ENCODE measurements around the gene SEMA3C. TPM values are rescaled to one million over a fixed set of nuclear protein-coding genes. Genes with fewer than 3 reads are reported as not detected.

SEMA3C gene
- polyA plus RNA-seq, 1 donor from 2014 or later = 386 TPM

DNA sequence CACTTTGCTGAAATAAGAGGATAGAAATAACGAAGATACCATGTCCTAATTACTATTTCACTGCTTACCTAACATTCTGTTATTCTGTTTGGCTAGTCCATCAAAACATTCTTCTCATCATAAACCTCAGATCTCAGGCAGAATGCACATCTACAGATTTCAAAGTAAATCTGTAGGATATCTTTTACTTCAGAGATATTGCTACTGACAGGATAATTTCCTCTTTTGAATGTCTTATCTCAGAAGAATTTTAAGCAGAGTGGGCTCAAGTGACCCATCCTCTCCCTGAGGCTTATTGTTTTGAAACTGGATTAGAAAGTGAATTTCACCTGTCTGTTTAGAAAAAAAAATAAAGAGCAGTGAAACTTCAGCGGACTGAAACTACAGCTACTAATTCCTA lies 83.6 kb downstream of the SEMA3C start:
- Histone ChIP-seq H3K9me2 (ENCODE audit: insufficient read depth, low read length) (no peaks in the 10 kb centered on the region), H3K27me3 (ENCODE audit: insufficient read depth, low read depth, low read length) (no peaks in the 10 kb centered on the region), H3K79me2 (replicated peaks; ENCODE audit: insufficient read depth, low read length) (peaks cover 23% of the 10 kb centered on the region), H3K27ac (ENCODE audit: low read length) (peak overlapping the region; percentile 65), H3K4me2 (ENCODE audit: low read length) (no peak overlapping the region), H3F3A (ENCODE audit: insufficient read depth, low read length, poor library complexity, severe bottlenecking) (no peaks in the 10 kb centered on the region), H4K20me1 (ENCODE audit: insufficient read depth) (no peaks in the 10 kb centered on the region), H3K9me3 (ENCODE audit: low read length) (no peaks in the 10 kb centered on the region), H2AFZ (ENCODE audit: low read depth, low read length) (no peak overlapping the region), H3K4me3 (ENCODE audit: low read length) (peak overlapping the region; percentile 19), H3K9ac (ENCODE audit: low read length) (no peak overlapping the region), H3K36me3 (ENCODE audit: insufficient read depth, low read length) (no peaks in the 10 kb centered on the region)
- TF ChIP-seq, protein P1, sequence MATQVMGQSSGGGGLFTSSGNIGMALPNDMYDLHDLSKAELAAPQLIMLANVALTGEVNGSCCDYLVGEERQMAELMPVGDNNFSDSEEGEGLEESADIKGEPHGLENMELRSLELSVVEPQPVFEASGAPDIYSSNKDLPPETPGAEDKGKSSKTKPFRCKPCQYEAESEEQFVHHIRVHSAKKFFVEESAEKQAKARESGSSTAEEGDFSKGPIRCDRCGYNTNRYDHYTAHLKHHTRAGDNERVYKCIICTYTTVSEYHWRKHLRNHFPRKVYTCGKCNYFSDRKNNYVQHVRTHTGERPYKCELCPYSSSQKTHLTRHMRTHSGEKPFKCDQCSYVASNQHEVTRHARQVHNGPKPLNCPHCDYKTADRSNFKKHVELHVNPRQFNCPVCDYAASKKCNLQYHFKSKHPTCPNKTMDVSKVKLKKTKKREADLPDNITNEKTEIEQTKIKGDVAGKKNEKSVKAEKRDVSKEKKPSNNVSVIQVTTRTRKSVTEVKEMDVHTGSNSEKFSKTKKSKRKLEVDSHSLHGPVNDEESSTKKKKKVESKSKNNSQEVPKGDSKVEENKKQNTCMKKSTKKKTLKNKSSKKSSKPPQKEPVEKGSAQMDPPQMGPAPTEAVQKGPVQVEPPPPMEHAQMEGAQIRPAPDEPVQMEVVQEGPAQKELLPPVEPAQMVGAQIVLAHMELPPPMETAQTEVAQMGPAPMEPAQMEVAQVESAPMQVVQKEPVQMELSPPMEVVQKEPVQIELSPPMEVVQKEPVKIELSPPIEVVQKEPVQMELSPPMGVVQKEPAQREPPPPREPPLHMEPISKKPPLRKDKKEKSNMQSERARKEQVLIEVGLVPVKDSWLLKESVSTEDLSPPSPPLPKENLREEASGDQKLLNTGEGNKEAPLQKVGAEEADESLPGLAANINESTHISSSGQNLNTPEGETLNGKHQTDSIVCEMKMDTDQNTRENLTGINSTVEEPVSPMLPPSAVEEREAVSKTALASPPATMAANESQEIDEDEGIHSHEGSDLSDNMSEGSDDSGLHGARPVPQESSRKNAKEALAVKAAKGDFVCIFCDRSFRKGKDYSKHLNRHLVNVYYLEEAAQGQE (IDR thresholded peaks at IDR 0.05; ENCODE audit: borderline replicate concordance) = no peak
- TF ChIP-seq SMC3 (conservative IDR thresholded peaks at IDR 0.05; ENCODE audit: poor library complexity) (no peak), EP300 (conservative IDR thresholded peaks at IDR 0.05; ENCODE audit: poor library complexity, severe bottlenecking) (no peak), POLR2AphosphoS5 (IDR thresholded peaks at IDR 0.05) (no peak), EZH2 (IDR thresholded peaks at IDR 0.05; ENCODE audit: borderline replicate concordance, insufficient read depth, low read length, poor library complexity, severe bottlenecking) (no peak), MXI1 (conservative IDR thresholded peaks at IDR 0.05; ENCODE audit: poor library complexity, severe bottlenecking) (no peak), RAD21 (conservative IDR thresholded peaks at IDR 0.05) (no peak), TAF1 (IDR thresholded peaks at IDR 0.05; ENCODE audit: low read depth) (no peak)
- TF ChIP-seq, protein P2, sequence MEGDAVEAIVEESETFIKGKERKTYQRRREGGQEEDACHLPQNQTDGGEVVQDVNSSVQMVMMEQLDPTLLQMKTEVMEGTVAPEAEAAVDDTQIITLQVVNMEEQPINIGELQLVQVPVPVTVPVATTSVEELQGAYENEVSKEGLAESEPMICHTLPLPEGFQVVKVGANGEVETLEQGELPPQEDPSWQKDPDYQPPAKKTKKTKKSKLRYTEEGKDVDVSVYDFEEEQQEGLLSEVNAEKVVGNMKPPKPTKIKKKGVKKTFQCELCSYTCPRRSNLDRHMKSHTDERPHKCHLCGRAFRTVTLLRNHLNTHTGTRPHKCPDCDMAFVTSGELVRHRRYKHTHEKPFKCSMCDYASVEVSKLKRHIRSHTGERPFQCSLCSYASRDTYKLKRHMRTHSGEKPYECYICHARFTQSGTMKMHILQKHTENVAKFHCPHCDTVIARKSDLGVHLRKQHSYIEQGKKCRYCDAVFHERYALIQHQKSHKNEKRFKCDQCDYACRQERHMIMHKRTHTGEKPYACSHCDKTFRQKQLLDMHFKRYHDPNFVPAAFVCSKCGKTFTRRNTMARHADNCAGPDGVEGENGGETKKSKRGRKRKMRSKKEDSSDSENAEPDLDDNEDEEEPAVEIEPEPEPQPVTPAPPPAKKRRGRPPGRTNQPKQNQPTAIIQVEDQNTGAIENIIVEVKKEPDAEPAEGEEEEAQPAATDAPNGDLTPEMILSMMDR (IDR thresholded peaks at IDR 0.05; ENCODE audit: poor library complexity, severe bottlenecking) = no peak

DNA sequence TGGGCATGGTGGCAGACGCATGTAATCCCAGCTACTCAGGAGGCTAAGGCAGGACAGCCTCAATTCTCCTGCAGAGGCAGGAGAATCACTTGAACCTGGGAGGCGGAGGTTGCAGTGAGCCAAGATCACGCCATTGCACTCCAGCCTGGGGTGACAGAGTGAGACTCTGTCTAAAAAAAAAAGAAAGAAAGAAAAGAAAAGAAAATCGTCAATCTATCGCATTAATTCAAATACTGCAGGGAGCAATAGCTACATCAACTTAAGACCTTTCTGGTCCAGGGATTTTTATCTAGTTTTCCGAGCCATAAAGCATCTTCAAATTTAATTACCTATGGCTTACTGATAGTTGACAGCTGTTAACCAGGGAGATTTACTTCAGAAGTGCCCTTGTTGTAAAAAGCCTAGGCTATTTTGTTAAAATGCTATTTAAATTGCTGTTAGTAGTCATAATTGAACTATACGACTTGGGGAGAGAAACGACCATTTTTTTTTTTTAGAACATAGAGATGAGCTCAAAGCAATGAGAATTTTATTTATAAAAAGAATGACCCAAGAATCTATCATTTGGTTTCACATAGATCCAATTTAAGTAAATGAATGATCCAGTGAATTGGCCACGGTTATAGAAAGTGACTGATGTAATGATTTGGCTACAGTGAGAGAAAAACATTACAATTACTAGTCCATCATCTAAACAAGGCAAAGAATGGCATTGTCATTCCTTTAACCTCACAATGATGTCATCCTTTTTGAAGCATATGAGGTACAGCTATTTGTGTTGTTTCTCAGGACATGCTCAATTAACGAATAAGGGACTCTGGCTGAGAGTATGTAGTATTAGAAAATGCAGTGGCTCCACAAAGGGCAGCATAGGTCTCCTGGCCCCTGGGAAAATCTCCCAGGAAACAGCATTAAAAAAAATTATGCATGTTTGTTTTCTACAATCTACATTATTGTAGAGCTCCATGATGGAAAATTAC lies 85.3 kb downstream of the SEMA3C start:
- Histone ChIP-seq H4K20me1 (ENCODE audit: insufficient read depth) (no peaks in the 10 kb centered on the region), H3K27ac (ENCODE audit: low read length) (peak overlapping the region; percentile 65), H3K79me2 (replicated peaks; ENCODE audit: insufficient read depth, low read length) (peaks cover 12% of the 10 kb centered on the region), H3K36me3 (ENCODE audit: insufficient read depth, low read length) (no peaks in the 10 kb centered on the region), H3K9me2 (ENCODE audit: insufficient read depth, low read length) (no peaks in the 10 kb centered on the region), H3K4me2 (ENCODE audit: low read length) (peak overlapping the region; percentile 13), H3F3A (ENCODE audit: insufficient read depth, low read length, poor library complexity, severe bottlenecking) (no peaks in the 10 kb centered on the region), H3K9me3 (ENCODE audit: low read length) (no peaks in the 10 kb centered on the region), H3K27me3 (ENCODE audit: insufficient read depth, low read depth, low read length) (no peaks in the 10 kb centered on the region), H3K9ac (ENCODE audit: low read length) (no peak overlapping the region), H2AFZ (ENCODE audit: low read depth, low read length) (no peak overlapping the region), H3K4me3 (ENCODE audit: low read length) (no peak overlapping the region)
- TF ChIP-seq, protein P1 (IDR thresholded peaks at IDR 0.05; ENCODE audit: borderline replicate concordance) = no peak
- TF ChIP-seq TAF1 (IDR thresholded peaks at IDR 0.05; ENCODE audit: low read depth) = no peak
- TF ChIP-seq MXI1 (conservative IDR thresholded peaks at IDR 0.05; ENCODE audit: poor library complexity, severe bottlenecking) = no peak
- TF ChIP-seq, protein P2 (IDR thresholded peaks at IDR 0.05; ENCODE audit: poor library complexity, severe bottlenecking) = no peak
- TF ChIP-seq EP300 (conservative IDR thresholded peaks at IDR 0.05; ENCODE audit: poor library complexity, severe bottlenecking) = no peak
- no peak for TF ChIP-seq RAD21 (conservative IDR thresholded peaks at IDR 0.05)
- no peak for TF ChIP-seq POLR2AphosphoS5 (IDR thresholded peaks at IDR 0.05)
- TF ChIP-seq EZH2 (IDR thresholded peaks at IDR 0.05; ENCODE audit: borderline replicate concordance, insufficient read depth, low read length, poor library complexity, severe bottlenecking) = no peak

Measured in neural cell (in vitro differentiated cells).